ENCODE results near the gene IL1RL1. TPM values are rescaled to one million over a fixed set of nuclear protein-coding genes. Genes with fewer than 3 reads are reported as not detected.

IL1RL1 gene
- total RNA-seq, 1 experiment from 2014 or later, result 10.0 TPM

DNA sequence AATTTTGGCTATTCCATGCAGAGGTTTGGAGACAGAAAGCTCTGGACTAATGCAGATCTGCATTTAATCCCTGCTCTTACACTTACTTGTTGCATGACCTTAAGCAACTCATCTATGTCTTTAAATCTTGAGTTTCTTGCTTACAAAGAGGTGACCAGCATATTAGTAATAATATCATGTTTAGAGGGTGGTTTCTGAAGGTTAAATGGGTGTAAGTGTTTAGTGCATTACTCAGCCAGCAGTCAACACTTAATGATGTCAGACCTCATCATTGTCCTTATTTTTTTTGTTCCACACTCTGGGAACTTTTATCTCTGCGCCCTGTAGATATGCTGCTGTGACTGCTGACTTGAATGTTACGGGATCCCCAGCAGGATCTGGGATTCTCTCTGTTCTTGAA is 1.7 kb downstream of the IL1RL1 start:
- ChIA-PET CTCF (no interaction called here), POLR2A (no interaction called here)
- Mint-ChIP-seq H3K9me3 (ENCODE audit: unreplicated experiment) (no peaks in the 10 kb centered on the region), H3K4me1 (ENCODE audit: insufficient read depth, unreplicated experiment) (peaks cover 9% of the 10 kb centered on the region), H3K36me3 (ENCODE audit: insufficient read depth, unreplicated experiment) (no peaks in the 10 kb centered on the region), H3K4me3 (ENCODE audit: unreplicated experiment) (no peak overlapping the region), H3K27me3 (ENCODE audit: insufficient read depth, unreplicated experiment) (no peaks in the 10 kb centered on the region), H3K27ac (ENCODE audit: low read depth, unreplicated experiment) (no peak overlapping the region)
- TF ChIP-seq, protein P1, sequence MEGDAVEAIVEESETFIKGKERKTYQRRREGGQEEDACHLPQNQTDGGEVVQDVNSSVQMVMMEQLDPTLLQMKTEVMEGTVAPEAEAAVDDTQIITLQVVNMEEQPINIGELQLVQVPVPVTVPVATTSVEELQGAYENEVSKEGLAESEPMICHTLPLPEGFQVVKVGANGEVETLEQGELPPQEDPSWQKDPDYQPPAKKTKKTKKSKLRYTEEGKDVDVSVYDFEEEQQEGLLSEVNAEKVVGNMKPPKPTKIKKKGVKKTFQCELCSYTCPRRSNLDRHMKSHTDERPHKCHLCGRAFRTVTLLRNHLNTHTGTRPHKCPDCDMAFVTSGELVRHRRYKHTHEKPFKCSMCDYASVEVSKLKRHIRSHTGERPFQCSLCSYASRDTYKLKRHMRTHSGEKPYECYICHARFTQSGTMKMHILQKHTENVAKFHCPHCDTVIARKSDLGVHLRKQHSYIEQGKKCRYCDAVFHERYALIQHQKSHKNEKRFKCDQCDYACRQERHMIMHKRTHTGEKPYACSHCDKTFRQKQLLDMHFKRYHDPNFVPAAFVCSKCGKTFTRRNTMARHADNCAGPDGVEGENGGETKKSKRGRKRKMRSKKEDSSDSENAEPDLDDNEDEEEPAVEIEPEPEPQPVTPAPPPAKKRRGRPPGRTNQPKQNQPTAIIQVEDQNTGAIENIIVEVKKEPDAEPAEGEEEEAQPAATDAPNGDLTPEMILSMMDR (IDR thresholded peaks at IDR 0.05; ENCODE audit: unreplicated experiment), result no peak
- BruUV-seq (replicated peaks), result no TSS peak
- intact Hi-C loops (cut with micrococcal nuclease), result no loop called here
- no peak for DNase-seq (ENCODE audit: unreplicated experiment)

DNA sequence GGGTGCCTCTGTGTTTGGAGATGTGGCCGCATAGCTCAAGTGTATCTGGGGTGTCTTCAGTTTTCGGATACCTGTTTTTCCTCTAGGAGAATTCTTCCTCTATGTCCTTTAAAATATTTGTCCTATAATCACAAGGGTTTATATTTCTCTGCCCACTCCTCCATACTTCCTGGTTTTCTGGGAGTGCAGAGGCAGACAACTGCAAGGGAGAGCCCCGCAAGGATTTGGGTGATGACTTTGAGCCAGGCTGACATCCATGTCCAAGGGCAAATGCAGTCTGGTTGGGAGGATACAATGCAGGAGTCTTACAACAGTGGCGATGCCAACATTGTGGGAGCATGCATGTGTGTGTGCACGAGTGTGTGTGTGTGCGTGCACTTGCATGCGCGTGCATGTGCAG is 2.1 kb downstream of the IL1RL1 start:
- no peak for DNase-seq (ENCODE audit: unreplicated experiment)
- CTCF ChIA-PET, result interaction anchor here (0.5 kb wide), 1 partner anchor 429 kb away, joined by 4 read pairs; no protein-coding TSS in a partner anchor
- H3K27me3 Mint-ChIP-seq (ENCODE audit: insufficient read depth, unreplicated experiment), result no peaks in the 10 kb centered on the region
- H3K4me1 Mint-ChIP-seq (ENCODE audit: insufficient read depth, unreplicated experiment), result peaks cover 9% of the 10 kb centered on the region
- no peak overlapping the region for H3K4me3 Mint-ChIP-seq (ENCODE audit: unreplicated experiment)
- TF ChIP-seq, protein P1 (IDR thresholded peaks at IDR 0.05; ENCODE audit: unreplicated experiment), result no peak
- no peaks in the 10 kb centered on the region for H3K36me3 Mint-ChIP-seq (ENCODE audit: insufficient read depth, unreplicated experiment)
- POLR2A ChIA-PET, result no interaction called here
- no TSS peak for BruUV-seq (replicated peaks)
- H3K9me3 Mint-ChIP-seq (ENCODE audit: unreplicated experiment), result no peaks in the 10 kb centered on the region
- intact Hi-C loops (cut with micrococcal nuclease), result no loop called here
- H3K27ac Mint-ChIP-seq (ENCODE audit: low read depth, unreplicated experiment), result no peak overlapping the region

DNA sequence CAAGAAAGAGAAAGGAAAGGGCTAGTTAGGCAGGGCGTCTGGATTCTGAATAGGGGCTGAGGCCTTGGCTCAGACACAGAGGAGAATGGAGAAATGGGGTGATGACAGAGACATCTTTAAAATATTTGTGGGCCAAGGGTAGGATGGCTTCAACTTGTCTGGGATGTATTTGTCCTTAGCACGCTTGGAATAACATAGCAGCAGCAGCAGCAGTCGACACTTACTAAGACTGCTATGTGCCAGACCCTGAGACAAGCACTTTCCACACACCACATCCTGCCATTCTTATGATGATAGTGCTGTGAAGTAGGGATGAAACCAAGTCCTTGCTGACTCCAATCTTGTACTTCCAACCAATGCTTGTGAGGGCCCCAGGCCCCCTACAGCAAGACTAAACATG is 2.6 kb downstream of the IL1RL1 start:
- Mint-ChIP-seq H3K4me1 (ENCODE audit: insufficient read depth, unreplicated experiment) (peaks cover 9% of the 10 kb centered on the region), H3K27me3 (ENCODE audit: insufficient read depth, unreplicated experiment) (no peaks in the 10 kb centered on the region), H3K9me3 (ENCODE audit: unreplicated experiment) (no peaks in the 10 kb centered on the region), H3K27ac (ENCODE audit: low read depth, unreplicated experiment) (no peak overlapping the region), H3K36me3 (ENCODE audit: insufficient read depth, unreplicated experiment) (no peaks in the 10 kb centered on the region), H3K4me3 (ENCODE audit: unreplicated experiment) (no peak overlapping the region)
- TF ChIP-seq, protein P1 (IDR thresholded peaks at IDR 0.05; ENCODE audit: unreplicated experiment), result no peak
- ChIA-PET CTCF (interaction anchor here (0.5 kb wide), 1 partner anchor 430 kb away, joined by 4 read pairs; no protein-coding TSS in a partner anchor), POLR2A (no interaction called here)
- intact Hi-C loops (cut with micrococcal nuclease), result no loop called here
- BruUV-seq (replicated peaks), result no TSS peak
- no peak for DNase-seq (ENCODE audit: unreplicated experiment)

DNA sequence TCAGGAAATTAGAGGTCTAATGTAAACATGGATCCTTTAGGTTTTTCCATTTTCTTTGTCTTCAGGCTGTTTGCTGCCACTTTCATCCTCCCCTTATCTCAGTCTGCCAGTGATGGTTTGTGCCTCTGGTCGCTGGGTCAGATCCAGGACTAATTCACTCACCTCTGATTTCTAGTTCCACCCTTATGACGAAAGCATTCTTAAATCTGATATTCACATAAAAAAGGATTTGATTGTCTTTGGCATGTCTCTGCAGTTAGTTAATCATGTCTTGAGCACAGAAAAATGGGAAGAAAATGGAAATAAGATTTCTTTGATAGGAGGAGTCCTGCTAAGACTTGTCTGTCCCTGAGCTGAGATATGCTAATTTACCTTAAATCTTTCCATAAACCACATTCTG is 4.6 kb downstream of the IL1RL1 start:
- Mint-ChIP-seq H3K4me1 (ENCODE audit: insufficient read depth, unreplicated experiment) (peaks cover 9% of the 10 kb centered on the region), H3K27ac (ENCODE audit: low read depth, unreplicated experiment) (no peak overlapping the region), H3K9me3 (ENCODE audit: unreplicated experiment) (no peaks in the 10 kb centered on the region), H3K4me3 (ENCODE audit: unreplicated experiment) (no peak overlapping the region), H3K27me3 (ENCODE audit: insufficient read depth, unreplicated experiment) (no peaks in the 10 kb centered on the region), H3K36me3 (ENCODE audit: insufficient read depth, unreplicated experiment) (no peaks in the 10 kb centered on the region)
- POLR2A ChIA-PET, result no interaction called here
- no peak for DNase-seq (ENCODE audit: unreplicated experiment)
- intact Hi-C loops (cut with micrococcal nuclease), result no loop called here
- BruUV-seq (replicated peaks), result no TSS peak
- CTCF ChIA-PET, result interaction anchor here (0.6 kb wide), 1 partner anchor 15 kb away, joined by 3 read pairs; no protein-coding TSS in a partner anchor
- TF ChIP-seq, protein P1 (IDR thresholded peaks at IDR 0.05; ENCODE audit: unreplicated experiment), result no peak

All from MCF 10A (cell line).